Endothelial cell of umbilical vein (primary cell): ENCODE measurements around the gene CHRM2. TPM values are rescaled to one million over a fixed set of nuclear protein-coding genes. Genes with fewer than 3 reads are reported as not detected.
A peak's percentile ranks its signal among the peaks of the same experiment; 100 is the strongest.

Experiments used
- BruUV-seq: library from RNA; stranded (reverse); fragments of 400-500 nt; replicated peaks from 2 replicates; lab custom pipeline; 2021; lab: Mats Ljungman, UMichigan
- CTCF ChIA-PET: fragments of 300-600, 350-600 bp; sonication (Branson Sonifier 250); formaldehyde crosslinking; loops from one replicate; lab custom pipeline; 2021; ENCODE audit warnings: antibody characterized with exemption, inconsistent platforms; lab: Charles Lee
- POLR2A ChIA-PET: fragments of 300-600, 350-600 bp; sonication (Branson Sonifier 250); formaldehyde crosslinking; loops from one replicate; lab custom pipeline; 2021; ENCODE audit warnings: antibody characterized with exemption, inconsistent platforms; lab: Charles Lee
- DNase-seq: peaks from one replicate; pipeline ENCODE4 v3.0.0-alpha.2; 2011; ENCODE audit warnings: low read depth, low spot score
- FAIRE-seq: peaks from 2 replicates; lab custom pipeline; 2011; peaks lifted over from hg19 to GRCh38; lab: Jason Lieb, UNC
- H2AFZ ChIP-seq: 2 replicates; pipeline ENCODE4 v1.6.0; 2012; ENCODE audit warnings: low read depth, low read length, control low read depth, inconsistent platforms
- H3K27ac ChIP-seq: 2 replicates; pipeline ENCODE4 v1.5.1; 2011; ENCODE audit warnings: low read depth, mild to moderate bottlenecking, control low read depth, low read length, moderate library complexity; ENCODE audit not compliant: insufficient read depth
- H3K27me3 ChIP-seq, 2 experiments: 2 replicates each; pipeline versions ENCODE4 v1.6.0 to v1.6.1; 2011; ENCODE audit warnings: low read length in 2 of 2, mixed read lengths in 1 of 2; ENCODE audit not compliant: control insufficient read depth in 2 of 2, insufficient read depth in 2 of 2
- H3K36me3 ChIP-seq, 2 experiments: 2 replicates in 1 of 2; 3 replicates in 1 of 2; pipeline ENCODE4 v1.5.1; 2011; ENCODE audit warnings: low read length in 2 of 2, mild to moderate bottlenecking in 1 of 2, moderate library complexity in 1 of 2; ENCODE audit not compliant: control insufficient read depth in 2 of 2, insufficient read depth in 2 of 2; ENCODE audit errors: extremely low read depth in 1 of 2
- H3K4me1 ChIP-seq: 3 replicates; pipeline ENCODE4 v1.5.1; 2011; ENCODE audit warnings: mild to moderate bottlenecking, low read length; ENCODE audit not compliant: control insufficient read depth, insufficient read depth; ENCODE audit errors: extremely low read depth
- H3K4me2 ChIP-seq: 2 replicates; pipeline ENCODE4 v1.6.1; 2011; ENCODE audit warnings: low read length, control low read depth, mixed read lengths; ENCODE audit not compliant: insufficient read depth
- H3K4me3 ChIP-seq, 3 experiments: fragments of 200-600 bp in 1 of 3; sonication (generic), shearing (Covaris generic) in 1 of 3; replicated peaks in 1 of 3; 2 replicates each; pipeline ENCODE4 v1.5.1; 2011 to 2016; ENCODE audit warnings: control low read depth in 3 of 3, low read length in 3 of 3, mild to moderate bottlenecking in 2 of 3, inconsistent platforms in 1 of 3, low read depth in 1 of 3, moderate library complexity in 1 of 3; ENCODE audit not compliant: insufficient read depth in 1 of 3
- H3K79me2 ChIP-seq: 2 replicates; pipeline ENCODE4 v1.6.0; 2012; ENCODE audit warnings: low read length, inconsistent platforms; ENCODE audit not compliant: control insufficient read depth, insufficient read depth
- H3K9ac ChIP-seq: replicated peaks from 2 replicates; pipeline ENCODE3; 2011; ENCODE audit warnings: low read length, control low read depth; ENCODE audit not compliant: insufficient read depth; ENCODE audit errors: extremely low read depth
- H3K9me1 ChIP-seq: replicated peaks from 3 replicates; pipeline ENCODE4 v1.6.0; 2011; ENCODE audit warnings: mild to moderate bottlenecking, low read length; ENCODE audit not compliant: control insufficient read depth, insufficient read depth; ENCODE audit errors: extremely low read depth
- H3K9me3 ChIP-seq: replicated peaks from 2 replicates; pipeline ENCODE4 v1.5.1; 2012; ENCODE audit warnings: low read length, inconsistent platforms; ENCODE audit not compliant: control insufficient read depth, insufficient read depth
- H4K20me1 ChIP-seq: replicated peaks from 2 replicates; pipeline ENCODE3; 2011; ENCODE audit warnings: mild to moderate bottlenecking, low read length; ENCODE audit not compliant: control insufficient read depth, insufficient read depth; ENCODE audit errors: extremely low read depth
- EZH2 ChIP-seq: IDR thresholded peaks from 2 replicates; pipeline ENCODE4 v1.6.1; 2012; ENCODE audit warnings: borderline replicate concordance, low read depth, mild to moderate bottlenecking, moderate library complexity, low read length, inconsistent platforms; ENCODE audit not compliant: severe bottlenecking
- FOS ChIP-seq: IDR thresholded peaks from 2 replicates; pipeline ENCODE4 v1.6.1; 2011; ENCODE audit warnings: mild to moderate bottlenecking, low read length, moderate library complexity, borderline replicate concordance; ENCODE audit not compliant: insufficient read depth
- GATA2 ChIP-seq: IDR thresholded peaks from 2 replicates; pipeline ENCODE4 v1.7.0; 2011; ENCODE audit warnings: low read depth, mild to moderate bottlenecking, moderate library complexity, mixed read lengths, low read length; ENCODE audit not compliant: insufficient read length, insufficient read depth
- JUN ChIP-seq: IDR thresholded peaks from 2 replicates; pipeline ENCODE4 v1.6.1; 2011; ENCODE audit warnings: borderline replicate concordance, low read depth; ENCODE audit not compliant: insufficient read length, insufficient read depth
- MAX ChIP-seq: IDR thresholded peaks from 2 replicates; pipeline ENCODE4 v1.6.1; 2011; ENCODE audit not compliant: insufficient read depth, insufficient read length
- MYC ChIP-seq: IDR thresholded peaks from one replicate; pipeline ENCODE4 v1.6.1; 2011; ENCODE audit warnings: mild to moderate bottlenecking, low read depth, low read length
- POLR2A ChIP-seq: IDR thresholded peaks from 2 replicates; pipeline ENCODE4 v1.6.1; 2012; ENCODE audit warnings: low read depth, mild to moderate bottlenecking, control low read depth, low read length
- POLR2AphosphoS5 ChIP-seq: IDR thresholded peaks from 2 replicates; pipeline ENCODE4 v1.6.1; 2012; ENCODE audit warnings: low read depth, mild to moderate bottlenecking, control low read depth, low read length, moderate library complexity; ENCODE audit not compliant: insufficient read depth
- dilution Hi-C: fragments of 300-500 bp; cut with MboI; formaldehyde crosslinking; loops from one replicate; pipeline ENCODE4 v1.15.0; 2019; ENCODE audit warnings: low sequenced_read_pairs; ENCODE audit not compliant: extremely low pct_ligation_motif_present
- intact Hi-C: fragments of 100-400 bp; cut with micrococcal nuclease; formaldehyde crosslinking; loops from one replicate; pipeline ENCODE4 v1.10.0; 2022
- polyA plus RNA-seq, 4 experiments: library from polyadenylated mRNA; depleted of rRNA in 3 of 4; stranded (reverse) in 3 of 4; unstranded in 1 of 4; fragments of >200 nt; gene quantifications; 2 replicates each; pipeline versions ENCODE4 v1.2.1 to v1.2.3, GENCODE V29; 2011 to 2012; ENCODE audit warnings: missing spikeins in 1 of 4
- total RNA-seq: library from RNA; stranded (reverse); gene quantifications from 2 replicates; pipeline ENCODE4 v1.2.3, GENCODE V29; 2021
- TF ChIP-seq, protein P1 (sequence below), 2 donors: IDR thresholded peaks; 1 replicate in 1 of 2; 2 replicates in 1 of 2; pipeline ENCODE4 v1.5.1; 2011; ENCODE audit warnings: low read length in 2 of 2, mild to moderate bottlenecking in 2 of 2, moderate library complexity in 2 of 2, control low read depth in 1 of 2, inconsistent platforms in 1 of 2, low read depth in 1 of 2; ENCODE audit not compliant: insufficient read depth in 1 of 2; ENCODE audit errors: extremely low read depth in 1 of 2

The CHRM2 gene
- total and polyA plus RNA-seq, 2 donors (not counting 3 experiments of a cell fraction or from before 2014, with no cell fraction given): not detected

- Histone ChIP-seq H3K4me3 (peak overlapping the region in 1 of 3 experiments; percentile 35), H3K4me1 (peaks cover 46% of the 10 kb centered on the region), H3K27ac (peak overlapping the region; percentile 93), H3K27me3 (no peaks in the 10 kb centered on the region), H4K20me1 (no peaks in the 10 kb centered on the region), H2AFZ (peak overlapping the region; percentile 74), H3K79me2 (no peaks in the 10 kb centered on the region), H3K36me3 (no peaks in the 10 kb centered on the region), H3K9ac (peak overlapping the region; percentile 46), H3K9me1 (no peaks in the 10 kb centered on the region), H3K9me3 (no peaks in the 10 kb centered on the region), H3K4me2 (peak overlapping the region; percentile 94)
- DNase-seq (peak; percentile 93), FAIRE-seq (peak; percentile 80)
- dilution Hi-C loops (no loop called here), intact Hi-C loops (loop anchor here (1.0 to 10.0 kb wide), 7 partner anchors 31 to 1048 kb away; partner anchors contain the start of gene CREB3L2)
- CTCF ChIA-PET: interaction anchor here (1.0 to 2.1 kb wide), 5 partner anchors 13 to 623 kb away, joined by 3 to 10 read pairs (median 4); no protein-coding TSS in a partner anchor
- no TSS peak for BruUV-seq
- TF ChIP-seq GATA2 (peak; percentile 30), EZH2 (no peak), MYC (peak; percentile 6), POLR2A (peak; percentile 42), POLR2AphosphoS5 (no peak), MAX (peak; percentile 6)
- POLR2A ChIA-PET: interaction anchor here (1.2 kb wide), 1 partner anchor 32 kb away, joined by 3 read pairs; no protein-coding TSS in a partner anchor
Measured at GRCh38 chr7:136956671-136957070, 88.2 kb downstream of the CHRM2 start.

DNA sequence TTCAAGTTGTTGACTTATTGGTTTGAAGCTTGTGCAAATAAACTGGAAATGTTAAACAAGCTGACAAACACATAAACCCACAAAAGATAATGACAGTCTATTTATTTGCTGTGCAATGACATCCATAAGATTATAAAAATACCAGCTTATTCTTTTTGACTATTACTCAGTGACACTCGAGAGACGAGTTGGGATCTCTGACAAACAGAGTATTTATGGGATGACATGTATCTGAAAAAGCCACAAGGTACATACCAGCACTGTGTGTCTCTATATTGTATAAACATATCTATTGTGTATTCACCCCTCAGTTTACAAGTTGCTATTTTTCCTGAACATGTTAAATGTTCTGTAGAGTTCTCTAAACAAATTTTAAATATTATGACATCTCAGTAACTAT is 88.9 kb downstream of the CHRM2 start:
- peaks cover 46% of the 10 kb centered on the region for H3K4me1 ChIP-seq
- no peaks in the 10 kb centered on the region for H3K9me3 ChIP-seq
- POLR2A ChIA-PET: interaction anchor here (1.2 kb wide), 1 partner anchor 32 kb away, joined by 3 read pairs; no protein-coding TSS in a partner anchor
- H3K27ac ChIP-seq: peak overlapping the region; percentile 93
- H3K4me2 ChIP-seq: peak overlapping the region; percentile 94
- dilution Hi-C loops: no loop called here
- FAIRE-seq: no peak
- H3K4me3 ChIP-seq: no peak overlapping the region
- no peak for TF ChIP-seq FOS
- no peak for TF ChIP-seq MAX
- TF ChIP-seq EZH2: no peak
- no peak for TF ChIP-seq JUN
- TF ChIP-seq MYC: no peak
- no peak for TF ChIP-seq POLR2AphosphoS5
- TF ChIP-seq, protein P1, sequence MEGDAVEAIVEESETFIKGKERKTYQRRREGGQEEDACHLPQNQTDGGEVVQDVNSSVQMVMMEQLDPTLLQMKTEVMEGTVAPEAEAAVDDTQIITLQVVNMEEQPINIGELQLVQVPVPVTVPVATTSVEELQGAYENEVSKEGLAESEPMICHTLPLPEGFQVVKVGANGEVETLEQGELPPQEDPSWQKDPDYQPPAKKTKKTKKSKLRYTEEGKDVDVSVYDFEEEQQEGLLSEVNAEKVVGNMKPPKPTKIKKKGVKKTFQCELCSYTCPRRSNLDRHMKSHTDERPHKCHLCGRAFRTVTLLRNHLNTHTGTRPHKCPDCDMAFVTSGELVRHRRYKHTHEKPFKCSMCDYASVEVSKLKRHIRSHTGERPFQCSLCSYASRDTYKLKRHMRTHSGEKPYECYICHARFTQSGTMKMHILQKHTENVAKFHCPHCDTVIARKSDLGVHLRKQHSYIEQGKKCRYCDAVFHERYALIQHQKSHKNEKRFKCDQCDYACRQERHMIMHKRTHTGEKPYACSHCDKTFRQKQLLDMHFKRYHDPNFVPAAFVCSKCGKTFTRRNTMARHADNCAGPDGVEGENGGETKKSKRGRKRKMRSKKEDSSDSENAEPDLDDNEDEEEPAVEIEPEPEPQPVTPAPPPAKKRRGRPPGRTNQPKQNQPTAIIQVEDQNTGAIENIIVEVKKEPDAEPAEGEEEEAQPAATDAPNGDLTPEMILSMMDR (IDR thresholded peaks at IDR 0.05; ENCODE audit: extremely low read depth in 1 of 2, insufficient read depth in 1 of 2, low read depth in 1 of 2, low read length in 2 of 2): no peak
- no peak for TF ChIP-seq GATA2
- TF ChIP-seq POLR2A: no peak
- BruUV-seq: no TSS peak
- no peaks in the 10 kb centered on the region for H3K79me2 ChIP-seq
- H3K27me3 ChIP-seq: no peaks in the 10 kb centered on the region
- H2AFZ ChIP-seq: no peak overlapping the region
- no peak for DNase-seq
- H4K20me1 ChIP-seq: no peaks in the 10 kb centered on the region
- no peaks in the 10 kb centered on the region for H3K36me3 ChIP-seq
- intact Hi-C loops: loop anchor here (5.0 to 10.0 kb wide), 4 partner anchors 85 to 1047 kb away; partner anchors contain the start of gene CREB3L2
- H3K9ac ChIP-seq: peak overlapping the region; percentile 46
- no peaks in the 10 kb centered on the region for H3K9me1 ChIP-seq
- CTCF ChIA-PET: interaction anchor here (1.0 to 2.1 kb wide), 5 partner anchors 14 to 623 kb away, joined by 3 to 10 read pairs (median 4); no protein-coding TSS in a partner anchor
